ENCODE data around the gene PPP1R15B.

- TF ChIP-seq CTCF (IDR thresholded peaks at IDR 0.05) (no peak), POLR2A (IDR thresholded peaks at IDR 0.05) (no peak)
Observed at GRCh38 chr1:204406621-204407020, 5.0 kb downstream of the PPP1R15B start.

Data from heart left ventricle (tissue), 13 donors.